ENCODE data around the gene MRPS31.

Gene MRPS31

GRCh38 chr13:40692946-40693345 lies 78.0 kb downstream of the MRPS31 start:
- no peaks in the 10 kb centered on the region for H3K79me1 ChIP-seq (replicated peaks; ENCODE audit: low read length, poor library complexity, severe bottlenecking)
- no peak overlapping the region for H3K27ac ChIP-seq (ENCODE audit: low read length, poor library complexity, severe bottlenecking)
- no peak overlapping the region for H4K91ac ChIP-seq (ENCODE audit: low read length)
- H3K23ac ChIP-seq (ENCODE audit: low read length in 2 of 2): no peak overlapping the region
- peaks cover 2% of the 10 kb centered on the region for H3K4me1 ChIP-seq (ENCODE audit: control insufficient read depth, insufficient read depth, low read depth, low read length)
- H3K9me3 ChIP-seq (ENCODE audit: control insufficient read depth, low read length): no peaks in the 10 kb centered on the region
- H2BK120ac ChIP-seq (ENCODE audit: low read depth, low read length): no peak overlapping the region
- H3K36me3 ChIP-seq (ENCODE audit: control insufficient read depth in 1 of 2, insufficient read depth in 2 of 2, low read depth in 1 of 2, low read length in 2 of 2): no peaks in the 10 kb centered on the region
- H3K27me3 ChIP-seq (ENCODE audit: control insufficient read depth in 1 of 2, insufficient read depth in 1 of 2, low read length in 2 of 2): no peaks in the 10 kb centered on the region
- no peak overlapping the region for H2AK5ac ChIP-seq (ENCODE audit: low read length, severe bottlenecking)
- H2BK5ac ChIP-seq (ENCODE audit: low read depth, low read length, poor library complexity, severe bottlenecking): no peak overlapping the region
- H3K9ac ChIP-seq (ENCODE audit: low read length): no peak overlapping the region
- no peak overlapping the region for H3K4me2 ChIP-seq (ENCODE audit: low read length, poor library complexity, severe bottlenecking)
- H3K14ac ChIP-seq (ENCODE audit: low read length in 2 of 2): no peak overlapping the region
- H3K4me3 ChIP-seq (ENCODE audit: insufficient read depth in 1 of 2, low read depth in 1 of 2, low read length in 2 of 2): no peak overlapping the region
- no peak overlapping the region for H4K8ac ChIP-seq (ENCODE audit: low read length)
- no peak overlapping the region for H2BK12ac ChIP-seq (ENCODE audit: low read length in 2 of 2)
- H3K4ac ChIP-seq (ENCODE audit: low read depth in 1 of 2, low read length in 2 of 2): no peak overlapping the region
- H2BK15ac ChIP-seq (ENCODE audit: low read depth, poor library complexity, severe bottlenecking): no peak overlapping the region
- no peak for DNase-seq
- H3K18ac ChIP-seq (ENCODE audit: low read depth in 1 of 2, low read length in 2 of 2): no peak overlapping the region
- H2AFZ ChIP-seq (ENCODE audit: low read depth, low read length): no peak overlapping the region
- WGBS: 50% methylated on average over 1 of the region's 2 CpGs

GRCh38 chr13:40688781-40689180 lies 82.2 kb downstream of the MRPS31 start:
- Histone ChIP-seq H3K4me2 (ENCODE audit: low read length, poor library complexity, severe bottlenecking) (no peak overlapping the region), H2AFZ (ENCODE audit: low read depth, low read length) (no peak overlapping the region), H3K4me1 (ENCODE audit: control insufficient read depth, insufficient read depth, low read depth, low read length) (no peaks in the 10 kb centered on the region), H3K23ac (ENCODE audit: low read length in 2 of 2) (no peak overlapping the region), H2BK5ac (ENCODE audit: low read depth, low read length, poor library complexity, severe bottlenecking) (no peak overlapping the region), H2AK5ac (ENCODE audit: low read length, severe bottlenecking) (no peak overlapping the region), H3K9ac (ENCODE audit: low read length) (no peak overlapping the region), H3K27me3 (ENCODE audit: control insufficient read depth in 1 of 2, insufficient read depth in 1 of 2, low read length in 2 of 2) (no peaks in the 10 kb centered on the region), H2BK120ac (ENCODE audit: low read depth, low read length) (no peak overlapping the region), H3K9me3 (ENCODE audit: control insufficient read depth, low read length) (no peaks in the 10 kb centered on the region), H3K27ac (ENCODE audit: low read length, poor library complexity, severe bottlenecking) (no peak overlapping the region), H3K14ac (ENCODE audit: low read length in 2 of 2) (no peak overlapping the region), H3K4me3 (ENCODE audit: insufficient read depth in 1 of 2, low read depth in 1 of 2, low read length in 2 of 2) (no peak overlapping the region), H3K79me1 (replicated peaks; ENCODE audit: low read length, poor library complexity, severe bottlenecking) (no peaks in the 10 kb centered on the region), H4K8ac (ENCODE audit: low read length) (no peak overlapping the region), H2BK12ac (ENCODE audit: low read length in 2 of 2) (no peak overlapping the region), H4K91ac (ENCODE audit: low read length) (no peak overlapping the region), H3K4ac (ENCODE audit: low read depth in 1 of 2, low read length in 2 of 2) (no peak overlapping the region), H3K36me3 (ENCODE audit: control insufficient read depth in 1 of 2, insufficient read depth in 2 of 2, low read depth in 1 of 2, low read length in 2 of 2) (no peaks in the 10 kb centered on the region), H3K18ac (ENCODE audit: low read depth in 1 of 2, low read length in 2 of 2) (no peak overlapping the region), H2BK15ac (ENCODE audit: low read depth, poor library complexity, severe bottlenecking) (no peak overlapping the region)
- WGBS: 94% methylated on average over 2 of the region's 3 CpGs
- no peak for DNase-seq

GRCh38 chr13:40682449-40683240 lies 88.3 kb downstream of the MRPS31 start:
- no peak overlapping the region for H2BK12ac ChIP-seq (ENCODE audit: low read length in 2 of 2)
- no peaks in the 10 kb centered on the region for H3K4me1 ChIP-seq (ENCODE audit: control insufficient read depth, insufficient read depth, low read depth, low read length)
- WGBS: 63% methylated on average over 8 of the region's 11 CpGs
- H4K8ac ChIP-seq (ENCODE audit: low read length): no peak overlapping the region
- H2AFZ ChIP-seq (ENCODE audit: low read depth, low read length): no peak overlapping the region
- H3K18ac ChIP-seq (ENCODE audit: low read depth in 1 of 2, low read length in 2 of 2): no peak overlapping the region
- H3K4me3 ChIP-seq (ENCODE audit: insufficient read depth in 1 of 2, low read depth in 1 of 2, low read length in 2 of 2): no peak overlapping the region
- H3K4ac ChIP-seq (ENCODE audit: low read depth in 1 of 2, low read length in 2 of 2): no peak overlapping the region
- H3K4me2 ChIP-seq (ENCODE audit: low read length, poor library complexity, severe bottlenecking): no peak overlapping the region
- no peaks in the 10 kb centered on the region for H3K27me3 ChIP-seq (ENCODE audit: control insufficient read depth in 1 of 2, insufficient read depth in 1 of 2, low read length in 2 of 2)
- no peak overlapping the region for H2BK120ac ChIP-seq (ENCODE audit: low read depth, low read length)
- no peak overlapping the region for H4K91ac ChIP-seq (ENCODE audit: low read length)
- no peak overlapping the region for H2AK5ac ChIP-seq (ENCODE audit: low read length, severe bottlenecking)
- H3K23ac ChIP-seq (ENCODE audit: low read length in 2 of 2): no peak overlapping the region
- no peaks in the 10 kb centered on the region for H3K9me3 ChIP-seq (ENCODE audit: control insufficient read depth, low read length)
- H3K9ac ChIP-seq (ENCODE audit: low read length): peak overlapping the region; percentile 18
- no peak overlapping the region for H2BK15ac ChIP-seq (ENCODE audit: low read depth, poor library complexity, severe bottlenecking)
- no peak overlapping the region for H3K14ac ChIP-seq (ENCODE audit: low read length in 2 of 2)
- DNase-seq: peak; percentile 36
- H3K79me1 ChIP-seq (replicated peaks; ENCODE audit: low read length, poor library complexity, severe bottlenecking): no peaks in the 10 kb centered on the region
- no peaks in the 10 kb centered on the region for H3K36me3 ChIP-seq (ENCODE audit: control insufficient read depth in 1 of 2, insufficient read depth in 2 of 2, low read depth in 1 of 2, low read length in 2 of 2)
- no peak overlapping the region for H2BK5ac ChIP-seq (ENCODE audit: low read depth, low read length, poor library complexity, severe bottlenecking)
- no peak overlapping the region for H3K27ac ChIP-seq (ENCODE audit: low read length, poor library complexity, severe bottlenecking)

GRCh38 chr13:40681341-40682146 lies 89.4 kb downstream of the MRPS31 start:
- no peaks in the 10 kb centered on the region for H3K79me1 ChIP-seq (replicated peaks; ENCODE audit: low read length, poor library complexity, severe bottlenecking)
- H4K8ac ChIP-seq (ENCODE audit: low read length): no peak overlapping the region
- no peak overlapping the region for H2BK120ac ChIP-seq (ENCODE audit: low read depth, low read length)
- H3K4me2 ChIP-seq (ENCODE audit: low read length, poor library complexity, severe bottlenecking): no peak overlapping the region
- no peak overlapping the region for H2AFZ ChIP-seq (ENCODE audit: low read depth, low read length)
- no peak overlapping the region for H3K4ac ChIP-seq (ENCODE audit: low read depth in 1 of 2, low read length in 2 of 2)
- no peaks in the 10 kb centered on the region for H3K4me1 ChIP-seq (ENCODE audit: control insufficient read depth, insufficient read depth, low read depth, low read length)
- H3K36me3 ChIP-seq (ENCODE audit: control insufficient read depth in 1 of 2, insufficient read depth in 2 of 2, low read depth in 1 of 2, low read length in 2 of 2): no peaks in the 10 kb centered on the region
- H2BK5ac ChIP-seq (ENCODE audit: low read depth, low read length, poor library complexity, severe bottlenecking): no peak overlapping the region
- H3K27me3 ChIP-seq (ENCODE audit: control insufficient read depth in 1 of 2, insufficient read depth in 1 of 2, low read length in 2 of 2): no peaks in the 10 kb centered on the region
- H3K18ac ChIP-seq (ENCODE audit: low read depth in 1 of 2, low read length in 2 of 2): no peak overlapping the region
- no peak overlapping the region for H3K23ac ChIP-seq (ENCODE audit: low read length in 2 of 2)
- no peak overlapping the region for H3K27ac ChIP-seq (ENCODE audit: low read length, poor library complexity, severe bottlenecking)
- H2BK15ac ChIP-seq (ENCODE audit: low read depth, poor library complexity, severe bottlenecking): no peak overlapping the region
- DNase-seq: no peak
- no peak overlapping the region for H2AK5ac ChIP-seq (ENCODE audit: low read length, severe bottlenecking)
- H2BK12ac ChIP-seq (ENCODE audit: low read length in 2 of 2): no peak overlapping the region
- 74% methylated on average over 6 of the region's 7 CpGs for WGBS
- H4K91ac ChIP-seq (ENCODE audit: low read length): no peak overlapping the region
- no peak overlapping the region for H3K4me3 ChIP-seq (ENCODE audit: insufficient read depth in 1 of 2, low read depth in 1 of 2, low read length in 2 of 2)
- H3K14ac ChIP-seq (ENCODE audit: low read length in 2 of 2): no peak overlapping the region
- no peak overlapping the region for H3K9ac ChIP-seq (ENCODE audit: low read length)
- H3K9me3 ChIP-seq (ENCODE audit: control insufficient read depth, low read length): no peaks in the 10 kb centered on the region
